NCI-H345 (cell line): ENCODE results near the gene USP40.

Experiments used
- DNase-seq: peaks from one replicate; lab custom pipeline; 2025; lab: John Stamatoyannopoulos, UW

Gene USP40

DNA sequence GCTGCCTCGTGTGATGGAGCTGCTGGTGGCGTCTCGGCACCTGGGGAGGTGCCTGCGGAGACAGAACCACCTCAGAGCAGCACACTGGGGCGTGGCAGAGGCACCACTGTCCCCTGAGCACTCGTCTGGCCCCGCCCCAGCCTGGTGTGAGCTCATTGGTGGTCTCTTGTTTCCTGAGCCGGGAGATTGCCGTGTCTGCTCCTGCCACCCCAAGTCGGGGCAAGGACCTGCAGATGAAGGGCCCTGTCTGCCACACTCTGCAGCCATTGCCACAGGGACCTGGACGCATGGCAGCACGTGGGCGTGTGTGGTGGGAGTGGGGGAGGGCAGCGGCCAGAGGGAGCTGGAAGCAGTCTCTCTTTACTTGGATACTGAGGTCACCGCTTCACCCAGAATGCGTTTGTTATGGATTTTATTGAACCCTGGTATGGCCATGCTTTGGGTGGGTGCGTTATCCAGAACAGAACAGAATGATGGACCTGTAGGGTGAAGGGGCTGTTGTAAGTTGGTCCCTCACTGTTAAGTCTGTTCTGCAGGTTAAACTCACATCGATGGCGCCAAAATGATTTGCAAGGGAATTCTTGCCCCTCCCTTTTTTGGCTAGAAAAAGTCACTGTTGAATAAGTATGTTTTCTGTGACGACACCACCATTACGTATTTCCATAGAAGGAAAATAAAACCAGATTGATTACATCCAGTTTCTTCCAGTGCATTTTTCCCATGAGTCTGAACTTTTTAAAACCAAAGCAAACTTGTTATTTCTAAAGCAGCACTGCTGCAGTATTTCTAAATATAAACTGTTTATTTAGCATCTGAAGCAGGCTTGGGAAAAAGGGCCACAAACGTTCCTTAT is 92.0 kb downstream of the USP40 start:
- DNase-seq: no peak

DNA sequence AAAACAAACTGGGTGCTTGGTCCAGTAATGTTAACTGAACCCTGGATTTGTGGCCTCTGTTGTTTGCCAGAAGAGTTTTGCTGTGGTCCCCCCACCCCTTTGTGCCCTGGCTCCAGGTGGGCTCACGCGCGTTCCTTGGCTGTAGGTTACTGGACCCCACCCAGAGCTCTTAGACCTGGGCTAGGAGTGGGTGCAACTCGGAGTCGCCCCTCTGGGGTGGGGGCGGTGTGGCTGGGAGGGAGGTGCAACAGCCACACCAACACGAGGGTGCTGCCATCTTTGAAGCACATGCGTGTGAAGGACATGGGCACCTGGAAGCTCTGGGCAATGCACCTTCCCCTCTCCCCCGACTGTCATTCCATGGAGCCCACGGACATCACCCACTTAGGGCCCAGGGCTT is 92.7 kb downstream of the USP40 start:
- no peak for DNase-seq

DNA sequence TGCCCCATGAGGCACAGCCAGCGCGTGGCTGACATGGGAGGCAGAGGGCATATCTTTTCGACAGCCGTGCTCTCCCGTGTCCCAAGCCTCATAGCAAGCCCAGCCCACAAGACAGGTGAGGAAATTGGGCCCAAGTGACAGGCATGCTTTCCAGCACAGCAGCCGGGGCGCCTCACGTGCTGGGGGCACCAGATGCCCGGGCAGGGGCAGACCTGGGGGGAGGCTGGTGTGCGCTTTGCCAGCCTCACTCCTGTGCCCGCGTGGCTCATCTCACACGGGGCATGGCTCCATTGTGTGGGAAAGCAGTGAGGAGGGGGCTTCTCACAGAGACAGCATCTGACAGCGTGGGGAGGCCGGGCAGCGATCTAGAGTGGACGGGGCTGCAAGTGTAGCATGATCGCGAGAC is 93.2 kb downstream of the USP40 start:
- no peak for DNase-seq

DNA sequence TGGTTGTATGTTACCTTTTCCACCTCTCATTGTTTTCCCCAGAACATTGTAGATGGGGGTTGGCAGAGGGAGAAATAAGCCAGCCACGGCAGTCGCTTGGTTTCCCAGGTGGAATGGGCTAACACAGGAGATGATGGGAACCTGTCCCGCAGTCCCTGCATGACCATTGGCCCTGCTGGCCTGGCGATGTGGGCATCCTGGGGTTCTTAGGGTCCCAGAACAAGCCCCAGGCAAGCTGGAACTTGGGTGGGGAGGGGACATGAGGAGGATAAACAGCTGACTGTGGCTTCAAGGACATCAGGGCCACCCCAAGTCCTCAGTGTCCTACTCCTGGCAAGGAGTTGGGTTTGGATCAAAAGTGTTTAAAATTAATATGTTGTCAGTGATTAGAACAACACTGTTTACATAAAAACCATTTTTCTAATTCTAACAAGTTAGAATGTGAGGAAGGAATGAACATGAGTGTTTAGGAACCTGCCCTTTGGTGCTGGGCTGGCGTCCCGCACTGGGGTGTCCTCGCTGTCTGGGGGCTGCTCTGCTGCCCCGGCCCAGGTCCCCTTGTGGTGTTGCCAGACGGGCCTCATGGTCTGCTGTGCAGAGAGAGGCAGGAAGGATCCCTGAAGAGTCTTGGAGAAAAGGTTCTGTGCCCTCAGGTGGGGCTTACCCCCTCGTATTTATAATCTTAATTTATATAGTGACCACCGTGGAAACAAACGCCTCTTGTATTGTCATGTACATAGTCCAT is 95.1 kb downstream of the USP40 start:
- DNase-seq: no peak

DNA sequence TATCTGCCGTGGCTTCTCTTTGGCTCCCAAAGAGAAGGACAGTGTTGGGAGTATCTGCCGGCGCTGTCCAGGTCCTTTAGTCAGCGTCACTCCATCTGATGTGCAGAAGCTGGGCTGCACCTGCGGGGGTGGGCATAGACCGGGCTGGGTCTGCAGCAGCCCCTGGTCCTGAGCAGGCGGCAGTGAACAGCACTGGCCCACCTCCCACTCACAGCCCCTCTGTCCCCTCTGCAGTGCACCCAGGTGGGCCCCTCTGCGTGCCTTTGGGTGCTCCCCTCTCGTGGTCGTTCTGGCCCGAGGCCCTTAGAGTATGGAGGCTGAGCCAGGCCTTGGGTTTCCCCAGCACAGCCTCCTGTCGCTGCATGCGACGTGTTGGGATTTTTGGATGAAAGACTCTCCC is 95.7 kb downstream of the USP40 start:
- DNase-seq: no peak

DNA sequence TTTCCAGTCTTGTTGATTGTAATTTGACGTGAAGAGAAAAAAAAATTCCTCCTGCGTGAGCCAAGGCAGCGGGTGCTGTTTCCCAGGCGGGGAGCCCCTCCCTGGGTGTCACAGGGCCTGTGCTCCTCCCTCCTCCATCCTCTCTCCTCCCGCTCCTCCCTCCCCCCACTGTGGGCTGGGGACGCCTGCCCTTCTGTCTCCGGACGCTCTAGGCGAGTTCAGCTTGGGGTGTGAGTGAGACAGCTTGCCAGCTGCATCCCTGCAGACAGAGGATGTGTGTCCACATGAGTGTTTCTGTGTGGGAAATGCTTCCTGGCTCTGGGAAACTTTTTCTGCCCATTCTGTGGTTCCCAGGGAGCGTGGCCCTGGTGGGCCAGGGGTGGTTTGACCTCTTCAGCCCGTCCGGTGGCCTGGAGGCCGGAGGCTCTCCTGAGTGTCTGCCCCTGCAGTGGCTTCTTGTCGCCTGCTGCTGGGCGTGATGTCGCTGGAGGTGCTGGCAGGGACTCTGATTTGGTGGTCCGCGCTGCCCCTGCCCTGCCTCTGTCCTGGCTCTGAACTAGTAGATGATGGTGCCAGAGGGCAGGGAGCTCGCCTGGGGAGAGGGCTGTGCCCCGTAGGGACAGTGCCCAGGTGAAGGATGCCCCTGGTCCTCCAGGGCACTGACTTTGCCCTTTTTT is 96.4 kb downstream of the USP40 start:
- peak; percentile 49 for DNase-seq

DNA sequence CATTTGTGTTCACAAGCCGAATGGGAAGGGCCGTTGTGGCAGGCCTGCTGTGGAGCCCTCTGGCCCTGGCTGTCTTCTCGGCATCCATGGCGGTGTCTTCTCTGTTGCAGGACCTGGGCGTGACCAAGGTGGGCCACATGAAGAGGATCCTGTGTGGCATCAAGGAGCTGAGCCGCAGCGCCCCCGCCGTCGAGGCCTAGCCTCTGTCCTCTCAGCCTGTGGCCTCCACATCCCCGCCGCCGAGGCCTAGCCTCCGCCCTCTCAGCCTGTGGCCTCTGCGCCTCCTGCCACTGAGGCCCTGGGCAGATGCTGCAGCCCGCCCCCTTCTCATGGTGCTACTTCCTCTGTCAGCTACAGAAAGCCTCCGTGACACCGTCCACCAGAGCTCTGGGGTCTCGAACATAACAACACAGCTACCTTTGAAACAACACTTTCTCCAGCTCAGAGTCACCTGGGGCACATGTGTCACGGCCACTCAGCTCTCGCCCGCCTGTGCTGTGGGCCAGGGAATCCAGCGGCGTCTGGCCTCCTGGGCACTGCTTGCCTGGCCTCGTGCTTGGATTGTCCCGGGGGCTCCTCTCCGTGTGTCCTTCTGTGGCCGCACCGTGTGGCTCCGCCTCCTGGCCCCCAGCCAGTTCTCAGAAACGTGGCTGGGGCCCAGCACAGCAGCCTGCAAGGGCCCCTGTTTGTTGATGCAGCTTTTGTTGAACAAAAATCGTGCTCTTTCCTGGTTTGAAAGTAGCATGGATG is 97.1 kb downstream of the USP40 start:
- DNase-seq: peak; percentile 49

DNA sequence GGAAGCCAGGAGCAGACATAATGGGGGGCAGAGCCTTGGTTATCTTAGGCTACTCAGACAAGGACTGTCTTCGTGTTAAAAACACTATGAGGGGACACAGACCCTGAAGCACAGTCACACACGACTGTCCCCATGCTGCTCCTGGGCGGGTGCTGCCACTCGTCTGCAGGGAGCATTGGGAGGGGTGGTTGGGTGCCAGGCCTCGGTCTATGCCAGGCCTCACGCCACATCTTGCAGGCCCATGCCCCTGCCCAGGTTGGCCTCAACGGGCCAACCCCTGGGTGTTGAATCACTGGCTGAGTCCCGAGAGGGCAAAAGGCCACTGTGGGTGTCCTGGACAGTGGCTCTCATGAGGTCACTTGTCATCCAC is 97.9 kb downstream of the USP40 start:
- DNase-seq: no peak

DNA sequence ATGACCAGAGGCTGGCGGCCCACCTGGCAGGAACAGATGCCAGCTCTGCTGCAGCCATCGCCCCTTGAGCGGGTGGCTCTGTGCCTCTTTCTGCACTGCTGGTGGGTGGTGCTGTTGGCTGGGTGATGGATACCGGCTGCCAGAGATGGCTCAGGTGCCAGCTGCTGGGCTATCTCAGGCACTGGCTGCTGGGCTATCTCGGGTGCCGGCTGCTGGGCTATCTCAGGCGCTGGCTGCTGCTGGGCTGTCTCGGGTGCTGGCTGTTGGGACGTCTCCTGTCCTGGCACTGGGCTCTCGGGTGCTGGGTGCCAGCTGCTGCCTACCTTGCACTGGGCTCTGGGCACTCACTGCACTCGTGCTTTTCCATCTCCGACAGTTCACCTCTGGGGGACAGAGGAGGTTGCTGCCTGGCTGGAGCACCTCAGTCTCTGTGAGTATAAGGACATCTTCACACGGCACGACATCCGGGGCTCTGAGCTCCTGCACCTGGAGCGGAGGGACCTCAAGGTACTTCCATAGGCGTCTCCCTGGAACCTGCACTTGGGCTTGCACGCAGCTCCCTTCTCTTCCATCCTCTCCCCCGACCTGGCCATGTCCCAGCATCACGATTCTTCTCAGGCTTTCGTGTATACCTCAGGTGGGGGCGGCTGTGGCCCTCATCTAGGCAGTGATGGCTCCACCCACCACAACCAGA is 98.4 kb downstream of the USP40 start:
- DNase-seq: no peak

DNA sequence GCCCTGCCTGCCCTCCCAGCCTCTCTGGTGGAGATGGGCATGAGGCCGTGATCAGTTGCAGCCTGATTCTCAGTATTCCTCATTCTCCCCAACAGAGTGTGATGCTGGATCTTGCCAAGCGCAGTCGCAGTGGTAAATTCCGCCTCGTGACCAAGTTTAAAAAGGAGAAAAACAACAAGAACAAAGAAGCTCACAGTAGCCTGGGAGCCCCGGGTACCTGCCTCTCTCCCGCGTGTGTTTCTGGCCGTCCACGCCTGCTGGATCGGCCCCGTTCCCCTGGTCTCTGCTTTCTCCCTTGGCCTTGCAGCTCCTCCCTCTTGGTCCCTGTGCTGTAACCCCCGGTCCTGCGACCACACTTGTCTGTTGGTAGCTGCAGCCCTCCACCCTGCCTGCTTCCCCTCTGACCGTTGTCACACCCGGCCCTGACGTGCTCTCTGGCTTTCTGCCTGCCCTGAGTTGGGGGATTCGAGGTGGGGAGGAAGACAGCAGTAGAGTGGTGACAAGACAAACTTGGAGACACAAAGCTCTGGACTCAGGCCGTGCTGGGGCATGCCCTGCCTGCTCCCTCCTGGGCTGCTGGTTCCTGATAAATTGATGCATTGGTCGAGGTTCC is 99.5 kb downstream of the USP40 start:
- DNase-seq: no peak

DNA sequence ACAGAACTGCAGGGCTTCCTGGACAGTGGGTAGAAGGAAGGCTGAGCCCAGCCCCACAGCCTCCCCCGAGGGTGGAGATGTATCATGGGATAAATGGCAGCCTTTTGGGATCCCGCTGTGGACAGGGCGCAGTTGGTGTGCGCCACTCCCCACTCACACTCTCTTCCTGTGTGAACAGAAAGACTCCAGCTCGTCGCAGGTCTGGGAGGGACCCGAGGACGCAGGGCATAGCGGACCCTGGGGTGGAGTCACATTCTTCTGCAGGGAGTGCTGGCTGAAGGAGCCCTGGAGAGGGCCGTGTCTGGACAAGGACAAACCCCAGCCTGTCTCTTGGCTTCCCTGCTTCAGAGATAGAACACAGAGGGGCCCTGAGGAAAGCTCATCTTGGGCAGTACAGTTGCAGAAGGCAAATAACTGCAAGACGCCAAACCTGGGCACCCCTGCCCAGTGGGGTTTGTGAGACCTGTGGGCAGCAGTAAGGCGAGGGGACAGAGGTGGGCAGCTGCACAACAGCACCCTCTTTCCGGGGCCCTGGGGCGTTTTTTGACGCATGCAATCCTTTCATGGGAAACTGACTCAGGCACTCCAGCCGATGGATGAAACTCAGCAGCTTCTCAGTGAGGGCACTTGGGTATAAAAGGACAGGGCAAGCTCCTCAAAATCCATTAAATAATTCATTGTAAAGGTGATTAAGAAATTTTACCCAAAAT is 101.9 kb downstream of the USP40 start:
- no peak for DNase-seq

DNA sequence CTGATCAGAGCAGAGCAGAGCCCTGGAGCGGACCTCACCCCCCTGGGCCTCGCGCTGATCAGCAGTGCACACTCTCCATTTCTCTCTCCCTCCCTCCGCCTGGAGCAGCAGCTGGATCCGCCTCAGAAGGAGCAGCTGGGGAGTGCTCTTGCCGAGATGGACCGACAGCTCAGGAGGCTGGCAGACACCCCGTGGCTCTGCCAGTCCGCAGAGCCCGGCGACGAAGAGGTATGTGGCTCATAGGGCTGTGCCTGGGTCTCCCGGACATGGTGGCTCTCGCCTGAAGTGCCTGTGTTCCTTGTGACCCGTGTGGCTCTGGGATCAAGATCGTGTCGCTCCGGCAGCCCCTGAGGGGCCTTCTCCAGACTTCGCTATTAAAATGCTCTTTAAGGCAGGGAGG is 102.5 kb downstream of the USP40 start:
- DNase-seq: no peak

DNA sequence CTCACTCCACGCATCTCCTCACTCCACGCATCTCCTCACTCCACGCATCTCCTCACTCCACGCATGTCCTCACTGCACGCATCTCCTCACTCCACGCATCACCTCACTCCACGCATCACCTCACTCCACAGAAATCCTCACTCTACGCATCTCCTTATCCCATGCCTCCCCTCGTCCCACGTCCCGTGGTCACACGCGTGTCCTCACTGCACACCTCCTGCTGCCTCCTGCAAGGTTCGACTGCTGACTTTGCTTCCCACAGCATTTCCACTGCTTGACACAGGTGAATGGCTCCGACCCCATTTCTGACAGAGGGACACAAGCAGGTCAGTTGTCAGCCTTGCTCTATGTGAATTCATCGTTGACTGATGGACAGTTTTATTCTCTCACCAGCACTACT is 103.0 kb downstream of the USP40 start:
- DNase-seq: no peak

DNA sequence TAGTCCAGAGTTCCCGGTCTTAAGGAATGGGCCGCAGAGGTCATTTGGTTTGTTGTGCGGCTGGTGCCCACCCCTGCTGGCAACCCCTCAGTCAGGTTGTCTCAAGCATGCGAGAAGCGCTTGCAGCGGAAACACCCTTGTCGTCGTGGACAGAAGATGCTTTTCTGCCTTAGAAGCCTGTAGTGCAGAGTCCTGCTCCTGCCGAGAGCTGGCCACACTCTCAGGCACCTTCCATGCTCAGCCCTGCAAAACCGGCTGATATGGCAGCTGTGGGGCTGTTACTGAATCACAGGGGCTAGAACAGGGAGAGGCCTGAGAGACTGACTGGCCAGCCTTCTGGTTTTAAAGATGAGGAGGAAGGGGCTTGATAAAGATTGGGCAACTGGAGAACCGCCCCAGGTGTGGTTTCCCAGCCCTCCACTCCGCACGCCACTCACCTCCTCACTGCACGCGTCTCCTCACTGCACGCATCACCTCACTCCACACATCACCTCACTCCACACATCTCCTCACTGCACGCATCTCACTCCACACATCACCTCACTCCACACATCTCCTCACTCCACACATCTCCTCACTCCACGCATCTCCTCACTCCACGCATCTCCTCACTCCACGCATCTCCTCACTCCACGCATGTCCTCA is 103.6 kb downstream of the USP40 start:
- DNase-seq: no peak

DNA sequence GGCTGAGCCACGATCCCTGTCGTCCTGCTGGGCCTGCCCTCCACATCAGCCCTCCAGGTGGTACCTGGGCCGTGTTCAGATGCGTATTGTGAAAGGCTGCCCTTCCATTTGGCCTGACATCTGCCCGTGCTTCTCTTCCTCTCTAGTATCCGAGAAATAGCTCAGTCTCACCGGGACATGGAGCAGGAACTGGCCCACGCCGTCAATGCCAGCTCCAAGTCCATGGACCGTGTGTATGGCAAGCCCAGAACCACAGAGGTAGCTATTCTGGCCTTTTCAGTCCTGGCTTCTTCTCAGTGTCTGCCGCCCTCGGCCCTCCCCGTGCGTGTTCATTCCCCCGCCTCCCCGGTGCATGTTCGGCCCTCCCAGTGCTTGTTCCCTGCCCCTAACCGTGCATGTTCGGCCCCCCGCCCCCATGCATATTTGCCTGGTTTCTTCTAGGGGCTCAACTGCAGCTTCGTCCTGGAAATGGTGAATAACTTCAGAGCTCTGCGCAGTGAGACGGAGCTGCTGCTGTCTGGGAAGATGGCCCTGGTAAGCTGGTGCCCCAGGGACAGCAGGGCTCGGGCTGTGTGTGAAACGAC is 104.3 kb downstream of the USP40 start:
- DNase-seq: no peak

DNA sequence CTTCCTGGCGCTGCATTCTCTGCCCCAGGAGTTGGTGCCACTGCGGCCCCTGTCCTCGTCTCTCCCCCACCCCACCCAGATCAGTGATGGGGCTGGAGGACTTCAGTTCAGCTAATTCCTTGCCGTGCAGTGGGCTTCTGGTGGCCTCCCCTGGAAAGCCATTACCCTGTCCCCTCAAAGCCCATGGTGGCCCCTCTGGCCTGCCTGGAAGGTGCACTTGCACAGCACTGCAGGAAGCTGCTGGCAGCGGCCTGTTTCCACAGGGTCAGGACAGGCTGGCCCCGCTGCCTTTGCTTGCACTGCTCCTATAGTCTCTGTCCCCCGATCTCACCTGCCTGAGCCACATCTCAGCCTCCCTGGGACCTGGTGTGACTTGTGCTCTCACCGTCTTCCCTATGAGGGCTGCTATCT is 105.1 kb downstream of the USP40 start:
- DNase-seq: no peak

DNA sequence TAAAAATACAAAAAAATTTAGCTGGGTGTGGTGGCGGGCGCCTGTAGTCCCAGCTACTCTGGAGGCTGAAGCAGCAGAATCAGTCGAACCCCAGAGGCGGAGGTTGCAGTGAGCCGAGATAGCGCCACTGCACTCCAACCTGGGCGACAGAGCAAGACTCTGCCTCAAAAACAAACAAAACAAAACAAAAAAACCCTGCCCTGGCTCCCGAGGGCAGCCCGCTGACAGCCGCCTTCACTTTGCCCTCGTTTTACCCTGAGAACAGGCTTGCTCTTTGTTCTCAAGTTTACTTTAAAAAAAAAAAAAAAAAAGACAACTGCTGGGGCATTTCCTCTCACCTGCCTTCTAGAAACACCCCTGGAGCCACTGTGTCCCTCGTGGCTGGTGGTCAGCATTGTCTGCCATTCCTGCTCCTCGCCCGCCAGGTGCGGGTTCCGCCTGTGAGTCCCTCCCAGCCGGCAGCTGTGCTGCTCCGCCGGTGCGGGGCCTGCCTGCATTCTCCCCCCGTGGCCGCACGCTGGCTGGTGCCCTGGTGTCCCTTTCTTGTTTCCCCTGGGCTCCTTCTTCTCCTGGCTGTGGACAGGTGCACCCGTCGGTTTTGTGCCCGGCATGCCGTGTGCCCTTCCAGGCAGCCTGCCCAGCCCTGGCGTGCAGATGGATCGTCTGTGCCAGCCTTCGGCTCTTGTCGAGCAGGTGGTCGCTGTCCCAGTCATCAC is 105.7 kb downstream of the USP40 start:
- DNase-seq: peak; percentile 90

DNA sequence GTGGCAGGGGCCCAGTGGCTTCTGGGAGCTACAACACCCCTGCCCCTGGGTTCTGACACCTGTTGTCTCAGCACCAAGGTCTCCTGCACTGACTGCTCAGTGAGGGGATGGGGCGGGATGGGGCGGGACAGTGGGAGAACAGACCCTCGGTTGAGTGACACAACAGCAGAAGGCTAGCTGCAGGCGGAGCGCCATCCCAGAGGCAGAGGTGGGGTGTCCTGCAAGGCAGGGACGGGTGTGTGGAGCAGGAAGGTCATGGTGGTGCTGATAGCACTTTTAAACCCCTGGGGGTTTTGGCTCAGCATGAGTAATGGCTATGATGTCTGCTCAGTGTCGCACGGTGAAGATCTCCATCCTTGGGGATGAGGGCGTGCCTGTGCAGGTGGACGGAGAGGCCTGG is 107.2 kb downstream of the USP40 start:
- no peak for DNase-seq

DNA sequence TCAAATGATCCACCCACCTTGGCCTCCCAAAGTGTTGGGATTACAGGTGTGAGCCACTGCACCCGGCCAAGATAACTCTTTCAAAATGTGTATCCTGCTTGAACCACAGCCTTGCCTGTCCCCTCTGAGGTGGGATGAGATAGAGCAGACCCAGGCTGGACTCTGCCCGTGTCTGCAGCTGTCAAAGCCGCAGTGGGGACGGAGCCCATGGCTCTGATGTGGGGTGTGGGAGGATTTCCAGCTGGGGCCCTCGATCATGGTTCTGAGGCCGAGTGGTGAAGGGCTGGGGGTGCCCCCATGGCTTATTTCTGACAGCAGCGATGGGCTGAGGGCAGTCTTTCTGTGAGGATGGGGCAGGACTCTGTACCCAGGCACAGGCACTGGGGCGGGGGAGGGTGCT is 107.8 kb downstream of the USP40 start:
- no peak for DNase-seq
